Kidney glomerular epithelial cell (primary cell): ENCODE results near the gene SNX10.

Source experiments
- DNase-seq: peaks from one replicate; lab custom pipeline; 2025; lab: John Stamatoyannopoulos, UW

Gene SNX10

DNA sequence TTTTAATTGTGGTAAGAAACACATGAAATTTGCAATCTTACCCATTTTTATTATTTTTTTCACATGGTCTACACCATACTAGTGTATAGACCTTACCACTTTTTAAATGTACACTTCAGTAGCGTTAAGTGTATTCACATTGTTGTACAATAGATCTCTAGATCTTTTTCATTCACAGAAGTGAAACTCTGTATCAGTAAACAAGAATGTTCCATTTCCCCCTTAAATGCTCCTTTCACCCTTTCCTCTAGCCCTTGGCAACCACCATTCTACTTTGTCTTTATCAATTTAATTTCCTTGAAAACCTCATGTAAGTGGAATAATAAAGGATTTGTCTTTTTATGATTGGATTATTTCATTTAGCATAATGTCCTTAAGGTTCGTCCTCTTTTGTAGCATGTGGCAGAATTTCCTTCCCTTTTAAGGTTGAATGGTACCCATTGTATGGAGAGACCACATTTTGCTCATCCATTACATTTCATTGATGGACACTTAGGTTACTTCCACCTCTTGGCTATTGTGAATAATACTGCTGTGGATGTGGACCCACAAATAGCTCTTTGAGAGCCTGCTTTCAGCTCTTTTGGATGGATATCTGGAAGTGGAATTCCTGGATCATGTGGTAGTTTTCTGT is 45.7 kb downstream of the SNX10 start:
- DNase-seq, result no peak

- no peak for DNase-seq
Measured at GRCh38 chr7:26340476-26341018, 48.9 kb downstream of the SNX10 start.

DNA sequence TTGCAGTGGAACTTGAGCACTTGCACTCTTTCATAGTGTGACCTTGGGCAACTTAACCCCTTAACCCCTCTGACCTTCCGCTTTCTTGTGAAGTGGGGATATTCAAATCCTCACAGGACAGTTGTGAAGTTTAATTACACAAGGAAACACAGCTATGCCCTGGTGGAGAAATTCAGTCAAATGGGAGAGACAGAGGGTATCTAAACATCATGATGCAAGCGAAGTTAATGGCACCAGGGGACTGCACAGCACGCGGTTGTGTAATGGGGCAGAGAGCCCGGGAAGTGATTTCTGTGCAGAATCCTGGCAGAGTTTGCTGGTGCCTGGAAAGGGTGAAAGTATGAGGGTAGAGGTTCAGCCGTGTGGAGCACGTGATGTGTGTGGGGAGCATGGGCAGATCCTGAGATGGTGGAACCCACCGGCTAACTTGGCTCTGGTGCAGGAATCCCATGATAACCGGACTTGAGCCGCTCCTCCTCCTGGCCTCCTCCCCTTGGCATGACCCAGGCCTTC is 51.7 kb downstream of the SNX10 start:
- DNase-seq, result no peak

DNA sequence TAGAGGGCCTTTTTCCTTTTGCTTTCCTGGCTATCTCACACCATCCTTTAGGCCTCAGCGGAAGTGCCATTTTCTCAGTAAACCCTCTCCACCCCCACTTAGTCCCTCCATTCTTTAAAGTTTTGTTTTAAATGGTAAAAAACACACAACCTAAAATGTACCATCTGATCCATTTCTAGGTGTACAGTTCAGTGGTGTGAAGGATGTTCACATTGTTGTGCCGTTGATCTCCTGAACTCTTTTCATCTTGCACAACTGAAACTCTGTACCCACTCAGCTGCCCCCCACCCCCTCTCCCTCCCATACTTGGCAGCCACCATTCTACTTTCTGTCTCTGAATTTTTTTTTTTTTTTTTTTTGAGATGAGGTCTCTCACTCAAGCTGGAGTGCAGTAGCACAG is 52.2 kb downstream of the SNX10 start:
- DNase-seq, result no peak

DNA sequence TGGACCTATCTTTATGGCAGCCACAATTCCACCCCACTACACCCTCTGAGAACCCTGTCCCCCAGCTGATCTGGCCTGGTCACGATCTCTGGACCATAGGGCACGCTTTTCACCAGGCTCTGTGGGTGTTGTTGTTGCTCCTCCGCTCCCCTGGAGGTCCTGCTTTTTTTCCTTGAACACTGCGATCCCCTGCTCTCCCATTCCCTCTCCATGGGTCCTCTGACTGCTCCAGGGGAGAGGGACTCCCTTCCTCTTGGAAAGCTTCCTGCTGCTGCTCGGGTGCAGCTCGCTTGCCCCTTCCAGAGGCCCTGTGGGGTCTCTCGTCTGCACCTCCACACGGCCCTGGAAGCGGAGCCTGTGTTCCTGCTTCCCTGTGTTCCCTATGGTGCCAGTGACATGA is 53.5 kb downstream of the SNX10 start:
- no peak for DNase-seq

DNA sequence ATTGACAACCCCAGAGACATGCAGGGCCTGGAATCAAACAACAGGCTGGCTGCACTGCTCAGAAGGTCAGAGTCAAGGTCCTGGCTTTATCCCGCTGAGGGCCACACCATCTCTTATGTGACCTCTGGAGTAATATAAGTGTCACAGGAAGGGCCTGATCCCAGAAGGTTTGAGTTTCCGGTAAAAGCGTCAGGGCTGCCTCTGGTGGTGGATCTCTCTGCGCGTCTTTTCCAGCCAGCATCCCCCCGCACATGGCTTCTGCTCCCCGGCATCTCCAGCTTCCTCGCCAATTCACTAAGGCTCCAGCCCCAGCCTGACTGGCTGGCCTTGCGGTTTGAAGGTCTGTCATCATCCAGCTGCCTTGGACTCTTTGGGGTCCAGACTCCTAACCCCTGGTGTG is 54.2 kb downstream of the SNX10 start:
- DNase-seq, result no peak

DNA sequence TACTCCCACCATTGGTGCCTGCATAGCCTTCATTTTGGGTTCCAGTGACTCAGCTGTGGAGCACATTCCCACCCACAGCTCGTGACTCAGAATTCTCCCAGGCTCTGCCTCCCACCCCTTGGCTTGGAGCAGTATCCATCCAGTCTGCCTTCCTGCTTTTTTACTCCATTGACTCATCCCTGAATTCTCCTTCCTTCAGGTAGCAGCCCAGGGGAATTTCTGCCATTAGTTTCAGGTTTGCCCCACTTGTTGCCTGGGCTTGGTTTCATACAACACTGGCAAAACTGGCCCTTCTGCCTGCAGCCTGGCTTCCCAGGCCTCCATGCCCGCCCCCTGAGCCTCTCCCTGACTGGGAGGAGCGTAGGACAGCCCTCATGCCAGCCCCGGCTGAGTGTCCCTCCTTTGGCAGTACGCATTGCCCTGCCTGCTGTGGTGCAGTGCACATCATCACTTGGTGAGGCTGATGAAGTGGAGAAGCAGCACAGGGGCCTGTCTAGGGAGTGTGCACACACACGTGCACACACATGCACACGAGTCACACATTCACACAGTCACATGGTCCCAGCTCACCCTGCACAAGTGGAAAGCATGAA is 55.0 kb downstream of the SNX10 start:
- peak; percentile 54 for DNase-seq

- DNase-seq, result peak; percentile 78
Measured at GRCh38 chr7:26348234-26348851, 56.7 kb downstream of the SNX10 start.

- DNase-seq, result peak; percentile 13
Measured at GRCh38 chr7:26349005-26349915, 57.6 kb downstream of the SNX10 start.

DNA sequence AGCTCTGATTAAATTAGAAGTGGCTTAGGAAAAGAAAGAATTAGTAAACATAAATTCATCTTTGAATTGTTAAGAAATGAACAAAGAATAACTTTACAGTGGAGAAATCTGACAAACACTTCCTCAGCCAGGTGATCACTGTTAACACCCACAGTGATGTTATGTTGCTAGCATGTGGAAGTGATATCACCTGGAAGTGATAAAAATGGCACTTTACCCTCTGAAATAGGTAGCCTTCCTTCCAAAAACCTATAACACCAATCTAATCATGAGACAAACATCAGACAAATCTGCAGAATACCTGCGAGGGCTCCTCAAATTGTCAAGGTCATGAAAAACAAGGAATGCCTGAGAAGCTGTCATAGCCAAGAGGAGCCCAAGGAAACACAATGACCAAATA is 59.5 kb downstream of the SNX10 start:
- no peak for DNase-seq

- DNase-seq, result no peak
Measured at GRCh38 chr7:26356229-26356628, 64.6 kb downstream of the SNX10 start.

DNA sequence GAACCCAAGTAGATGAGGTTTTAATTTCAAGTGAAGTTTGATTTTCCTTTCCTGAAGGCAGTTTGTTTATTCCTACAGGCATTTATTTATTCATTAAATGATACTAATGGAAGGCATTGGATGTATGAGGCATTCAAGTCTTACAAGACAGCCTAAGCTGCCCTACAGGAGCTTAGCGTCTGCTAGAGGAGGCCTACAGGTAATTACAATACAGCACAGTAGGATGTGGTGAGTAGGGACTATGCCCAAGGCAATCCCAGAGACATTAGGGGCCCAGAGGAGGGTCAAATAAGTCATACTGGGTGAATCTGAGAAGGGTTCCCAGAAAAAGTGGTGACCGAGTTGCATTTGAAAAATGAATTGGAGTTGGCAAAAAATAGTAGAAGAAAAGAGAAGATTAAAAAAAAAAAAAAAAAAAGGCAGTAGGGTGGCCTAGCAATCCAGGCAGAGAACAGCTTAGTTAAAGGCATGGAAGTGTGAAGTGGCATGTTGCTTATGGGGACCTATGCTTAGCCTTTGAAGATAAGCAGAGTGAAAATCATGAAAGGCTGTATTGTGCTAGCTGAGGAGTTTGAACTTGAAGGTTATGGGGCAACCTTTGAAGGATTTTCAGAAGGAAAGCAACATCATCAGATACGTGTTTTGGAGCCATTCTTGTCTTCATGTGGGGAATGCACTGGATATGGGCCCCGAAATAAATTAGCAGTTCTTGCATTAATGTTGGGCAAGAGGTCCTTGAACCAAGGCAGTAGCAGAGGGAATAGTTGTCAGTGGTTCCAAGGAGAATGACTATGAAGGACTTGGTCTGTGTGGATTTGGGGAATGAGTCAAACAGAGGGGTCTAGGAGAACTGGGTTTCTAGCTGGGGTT is 65.5 kb downstream of the SNX10 start:
- no peak for DNase-seq

- no peak for DNase-seq
Measured at GRCh38 chr7:26357799-26358151, 66.1 kb downstream of the SNX10 start.

GRCh38 chr7:26360650-26361049 is 69.0 kb downstream of the SNX10 start:
- DNase-seq, result no peak

DNA sequence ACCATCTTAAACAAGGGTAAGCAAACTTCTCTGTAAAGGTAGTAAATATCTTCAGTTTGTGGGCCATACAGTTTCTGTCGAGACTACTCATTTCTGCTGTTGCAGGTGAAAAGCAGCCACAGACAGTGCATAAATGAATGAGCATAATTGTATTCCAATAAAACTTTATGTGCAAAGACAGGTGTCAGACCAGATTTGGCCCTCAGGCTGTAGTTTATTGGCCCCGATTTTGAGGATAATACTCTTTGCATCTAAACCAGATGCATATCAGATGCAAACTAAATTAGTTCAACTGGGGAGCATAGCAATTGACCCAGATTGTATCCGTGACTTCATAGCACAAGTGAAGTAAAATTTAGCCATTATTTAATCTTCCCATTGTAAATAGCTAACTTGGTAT is 70.0 kb downstream of the SNX10 start:
- DNase-seq, result no peak

- no peak for DNase-seq
Measured at GRCh38 chr7:26363465-26363864, 71.8 kb downstream of the SNX10 start.

DNA sequence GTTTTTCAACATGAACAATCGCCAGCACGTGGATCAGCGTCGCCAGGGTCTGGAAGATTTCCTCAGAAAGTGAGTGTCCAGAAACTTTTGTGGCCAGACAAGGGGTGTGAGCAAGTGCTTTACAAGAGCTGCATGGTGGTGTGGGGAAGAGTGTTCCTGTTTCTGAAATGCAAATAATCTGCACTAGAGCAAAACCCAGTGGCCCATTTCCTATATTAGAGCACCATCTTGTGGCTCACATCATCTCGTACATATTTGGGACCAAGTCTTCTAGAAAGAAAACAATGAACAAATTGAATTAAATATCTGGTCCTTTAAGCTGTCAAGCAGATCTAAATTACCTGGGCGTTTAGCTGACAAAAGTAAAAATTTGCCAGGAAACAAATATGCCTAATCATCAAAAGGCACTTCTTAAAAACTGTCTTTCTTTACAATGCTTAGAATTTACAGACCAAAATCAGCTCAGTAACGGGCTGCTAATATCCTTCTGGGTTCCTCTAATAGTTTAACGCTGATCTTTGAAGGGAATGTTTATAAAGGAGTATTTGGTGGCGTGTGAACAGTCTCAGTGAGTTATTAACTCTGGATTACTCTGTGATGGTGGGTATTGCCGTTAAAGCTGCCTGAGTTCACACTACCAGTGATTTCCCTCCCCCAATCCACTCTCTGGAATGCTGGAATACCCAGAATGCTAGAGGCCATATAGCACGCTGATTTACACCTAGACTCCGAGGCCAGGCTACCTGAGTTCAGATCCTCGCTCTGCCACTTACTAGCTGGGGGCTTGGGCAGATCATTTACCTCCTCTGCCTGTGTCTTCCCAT is 73.6 kb downstream of the SNX10 start:
- peak; percentile 66 for DNase-seq

DNA sequence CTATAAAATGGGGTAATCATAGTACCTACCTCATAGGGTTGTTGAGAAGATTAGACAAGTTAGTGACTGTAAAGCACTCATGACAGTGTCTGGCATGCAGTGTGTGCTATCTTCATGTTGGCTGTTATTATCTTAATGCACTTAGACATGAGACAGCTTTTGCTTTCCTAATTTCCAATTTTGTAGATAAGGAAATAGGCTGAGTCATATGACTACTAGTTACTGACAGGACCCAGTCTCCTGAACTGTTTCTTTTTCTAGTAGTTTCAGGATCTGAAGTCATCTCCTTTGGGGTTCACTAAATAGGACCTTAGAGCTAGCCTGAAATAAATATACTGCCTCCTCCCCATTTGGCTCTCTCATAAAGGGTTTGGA is 74.2 kb downstream of the SNX10 start:
- DNase-seq, result no peak

- DNase-seq, result no peak
Measured at GRCh38 chr7:26367219-26367711, 75.6 kb downstream of the SNX10 start.

DNA sequence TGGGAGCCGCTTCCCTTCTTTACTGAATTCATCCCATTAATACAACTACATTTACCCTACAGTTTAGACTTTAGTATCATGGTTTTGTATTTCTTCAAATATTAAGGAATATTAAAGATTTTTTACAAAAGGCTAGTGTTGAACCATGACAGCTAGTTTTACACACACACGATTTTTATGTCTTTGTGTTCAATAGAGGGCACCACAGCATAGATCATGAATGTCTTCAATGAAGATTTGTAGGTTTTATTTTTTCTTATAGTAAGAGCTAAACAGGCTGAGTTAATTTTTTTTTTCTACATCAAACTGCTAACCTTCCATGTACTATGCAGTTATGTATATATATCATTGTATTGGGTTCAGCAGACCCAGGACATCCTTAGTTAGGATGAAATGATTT is 76.9 kb downstream of the SNX10 start:
- DNase-seq, result no peak
